OCI-LY1 (cell line): ENCODE data around the gene ZCCHC14.

ENCODE experiments used
- H2AFZ ChIP-seq: fragments of 200-600 bp; sonication (generic), shearing (Covaris generic); 2 replicates; pipeline ENCODE4 v1.6.0; 2014; ENCODE audit warnings: antibody characterized with exemption, mild to moderate bottlenecking, low read length
- H3F3A ChIP-seq: fragments of 200-600 bp; sonication (generic), shearing (Covaris generic); 2 replicates; pipeline ENCODE4 v1.6.0; 2014; ENCODE audit warnings: mild to moderate bottlenecking, antibody characterized with exemption, low read length, moderate library complexity; ENCODE audit not compliant: insufficient read depth
- H3K27ac ChIP-seq: fragments of 200-600 bp; sonication (generic); 2 replicates; pipeline ENCODE4 v1.5.1; 2014; ENCODE audit warnings: low read length, mixed run types, mild to moderate bottlenecking, low read depth; ENCODE audit not compliant: poor library complexity, severe bottlenecking
- H3K27me3 ChIP-seq: fragments of 200-600 bp; sonication (generic); 2 replicates; pipeline ENCODE4 v1.6.0; 2014; ENCODE audit warnings: antibody characterized with exemption, mild to moderate bottlenecking, low read length, moderate library complexity; ENCODE audit not compliant: insufficient read depth
- H3K36me3 ChIP-seq: fragments of 200-600 bp; sonication (generic); 2 replicates; pipeline ENCODE4 v1.6.1; 2014; ENCODE audit warnings: mild to moderate bottlenecking, antibody characterized with exemption, low read length, moderate library complexity, mixed read lengths; ENCODE audit not compliant: insufficient read depth
- H3K4me1 ChIP-seq: fragments of 200-600 bp; sonication (generic); 2 replicates; pipeline ENCODE4 v1.5.1; 2014; ENCODE audit warnings: mild to moderate bottlenecking, low read length, moderate library complexity; ENCODE audit not compliant: insufficient read depth, severe bottlenecking
- H3K4me2 ChIP-seq: fragments of 200-600 bp; sonication (generic), shearing (Covaris generic); 2 replicates; pipeline ENCODE4 v1.6.1; 2014; ENCODE audit warnings: low read length
- H3K4me3 ChIP-seq: fragments of 200-600 bp; sonication (generic); 2 replicates; pipeline ENCODE4 v1.5.1; 2014; ENCODE audit warnings: low read length, low read depth, mild to moderate bottlenecking, mixed read lengths; ENCODE audit not compliant: poor library complexity, severe bottlenecking
- H3K79me2 ChIP-seq: fragments of 200-600 bp; shearing (Covaris generic); 2 replicates; pipeline ENCODE4 v1.6.1; 2016; ENCODE audit warnings: mixed run types, low read length, mixed read lengths; ENCODE audit not compliant: insufficient read depth
- H3K9ac ChIP-seq: fragments of 200-600 bp; sonication (generic), shearing (Covaris generic); 2 replicates; pipeline ENCODE4 v1.6.1; 2014; ENCODE audit warnings: mild to moderate bottlenecking, low read length, mixed read lengths
- H3K9me2 ChIP-seq: fragments of 200-600 bp; sonication (generic), shearing (Covaris generic); 2 replicates; pipeline ENCODE4 v1.6.1; 2014; ENCODE audit warnings: low read depth, mild to moderate bottlenecking, low read length, mixed read lengths
- H3K9me3 ChIP-seq: fragments of 200-600 bp; shearing (Covaris generic); 2 replicates; pipeline ENCODE4 v1.6.1; 2014; ENCODE audit warnings: low read length, mixed read lengths
- H4K20me1 ChIP-seq: fragments of 200-600 bp; sonication (generic), shearing (Covaris generic); 2 replicates; pipeline ENCODE4 v1.6.0; 2016; ENCODE audit warnings: mild to moderate bottlenecking, low read length; ENCODE audit not compliant: insufficient read depth
- CTCF ChIP-seq: fragments of 200-600 bp; sonication (generic), shearing (Covaris generic); IDR thresholded peaks from 2 replicates; pipeline ENCODE4 v1.5.1; 2017; ENCODE audit warnings: mild to moderate bottlenecking, antibody characterized with exemption, low read length, moderate library complexity, mixed read lengths
- EZH2 ChIP-seq: fragments of 200-600 bp; sonication (generic), shearing (Covaris generic); IDR thresholded peaks from 2 replicates; pipeline ENCODE4 v1.8.0; 2017; ENCODE audit warnings: borderline replicate concordance, mixed run types, mild to moderate bottlenecking, antibody characterized with exemption, low read length, moderate library complexity, mixed read lengths

ZCCHC14 gene

GRCh38 chr16:87492721-87493607 lies at the start of gene ZCCHC14:
TSS of gene ZCCHC14 (minus strand) at chr16:87493024. CDS start at chr16:87492238, 786 bp downstream.
- Histone ChIP-seq H3K4me3 (peak within 1 kb of the TSS; percentile 71), H3F3A (no peaks in the 10 kb centered on the region; the same call in 1 of the 2 replicates), H3K9me3 (no peaks in the 10 kb centered on the region), H3K9ac (peak within 1 kb of the TSS; percentile 67), H3K36me3 (no peaks in the 10 kb centered on the region), H3K9me2 (no peaks in the 10 kb centered on the region), H3K27ac (no peak within 1 kb of the TSS), H2AFZ (peak within 1 kb of the TSS; percentile 83; the same call in 1 of the 2 replicates), H4K20me1 (no peaks in the 10 kb centered on the region; the same call in 1 of the 2 replicates), H3K27me3 (no peaks in the 10 kb centered on the region), H3K4me1 (peaks cover 43% of the 10 kb centered on the region), H3K79me2 (peaks cover 24% of the 10 kb centered on the region), H3K4me2 (peak within 1 kb of the TSS; percentile 95)
- TF ChIP-seq EZH2, result no peak
- TF ChIP-seq CTCF, result no peak

GRCh38 chr16:87541872-87542234 lies 49.0 kb upstream of the ZCCHC14 start:
- H3F3A ChIP-seq, result no peaks in the 10 kb centered on the region
- no peak overlapping the region for H3K4me3 ChIP-seq
- no peak overlapping the region for H3K4me2 ChIP-seq
- no peak overlapping the region for H2AFZ ChIP-seq
- peaks cover 19% of the 10 kb centered on the region; the same call in 1 of the 2 replicates for H3K27me3 ChIP-seq
- no peak overlapping the region for H3K9ac ChIP-seq
- H3K9me2 ChIP-seq, result no peaks in the 10 kb centered on the region
- H3K9me3 ChIP-seq, result peaks cover 2% of the 10 kb centered on the region; the same call in 1 of the 2 replicates
- no peak for TF ChIP-seq CTCF
- TF ChIP-seq EZH2, result no peak
- H3K79me2 ChIP-seq, result no peaks in the 10 kb centered on the region
- no peaks in the 10 kb centered on the region; the same call in 1 of the 2 replicates for H3K36me3 ChIP-seq
- H4K20me1 ChIP-seq, result no peaks in the 10 kb centered on the region
- H3K4me1 ChIP-seq, result peaks cover 7% of the 10 kb centered on the region
- H3K27ac ChIP-seq, result no peak overlapping the region

GRCh38 chr16:87541147-87541871 lies 48.5 kb upstream of the ZCCHC14 start:
- peaks cover 15% of the 10 kb centered on the region; the same call in 1 of the 2 replicates for H3K27me3 ChIP-seq
- no peaks in the 10 kb centered on the region for H3K79me2 ChIP-seq
- H3K4me2 ChIP-seq, result no peak overlapping the region
- no peak overlapping the region for H3K9ac ChIP-seq
- H3K4me3 ChIP-seq, result no peak overlapping the region
- H3K36me3 ChIP-seq, result no peaks in the 10 kb centered on the region; the same call in 1 of the 2 replicates
- no peaks in the 10 kb centered on the region for H3K9me2 ChIP-seq
- peaks cover 2% of the 10 kb centered on the region; the same call in 1 of the 2 replicates for H3K9me3 ChIP-seq
- H3K27ac ChIP-seq, result no peak overlapping the region
- H4K20me1 ChIP-seq, result no peaks in the 10 kb centered on the region
- TF ChIP-seq EZH2, result no peak
- no peak for TF ChIP-seq CTCF
- no peaks in the 10 kb centered on the region for H3F3A ChIP-seq
- no peak overlapping the region for H2AFZ ChIP-seq
- peaks cover 7% of the 10 kb centered on the region for H3K4me1 ChIP-seq
